Fibroblast of skin of left quadriceps (primary cell): ENCODE results near the gene ONECUT3.
"Not testable (repeated sequence)": the region's sequence is repeated elsewhere in the genome, so short reads cannot be mapped to it uniquely, and the experiment has no call there.

Source experiments
- DNase-seq, 2 experiments: peaks; one replicate each; pipeline ENCODE4 v3.0.0-alpha.2; 2013; ENCODE audit warnings: low read depth in 2 of 2

Gene ONECUT3

GRCh38 chr19:1752757-1753728, at the start of gene ONECUT3:
Gene ONECUT3 (plus strand): TSS chr19:1753506. CDS start chr19:1753663, 157 bp downstream.
- DNase-seq: no peak

GRCh38 chr19:1704339-1704738, 49.0 kb upstream of the ONECUT3 start:
- no peak for DNase-seq

- DNase-seq: no peak
Observed at GRCh38 chr19:1705367-1705766, 47.9 kb upstream of the ONECUT3 start.

GRCh38 chr19:1706646-1707045, 46.7 kb upstream of the ONECUT3 start:
- not testable (repeated sequence) for DNase-seq

GRCh38 chr19:1707240-1707639, 46.1 kb upstream of the ONECUT3 start:
- no peak for DNase-seq

- no peak for DNase-seq
Observed at GRCh38 chr19:1713170-1713569, 40.1 kb upstream of the ONECUT3 start.

GRCh38 chr19:1715540-1715939, 37.8 kb upstream of the ONECUT3 start:
- DNase-seq: no peak

GRCh38 chr19:1717200-1717969, 35.9 kb upstream of the ONECUT3 start:
- no peak for DNase-seq

- DNase-seq: no peak
Observed at GRCh38 chr19:1717970-1718264, 35.4 kb upstream of the ONECUT3 start.

- no peak for DNase-seq
Observed at GRCh38 chr19:1718420-1719291, 34.6 kb upstream of the ONECUT3 start.

GRCh38 chr19:1719519-1719918, 33.8 kb upstream of the ONECUT3 start:
- no peak for DNase-seq

- DNase-seq: no peak
Observed at GRCh38 chr19:1720237-1720636, 33.1 kb upstream of the ONECUT3 start.

- peak; percentile 21 to 29 for DNase-seq
Observed at GRCh38 chr19:1725100-1726064, 27.9 kb upstream of the ONECUT3 start.

- no peak for DNase-seq
Observed at GRCh38 chr19:1728816-1729567, 24.3 kb upstream of the ONECUT3 start.

- no peak for DNase-seq
Observed at GRCh38 chr19:1729568-1729925, 23.8 kb upstream of the ONECUT3 start.

- no peak for DNase-seq
Observed at GRCh38 chr19:1730157-1730556, 23.1 kb upstream of the ONECUT3 start.

GRCh38 chr19:1734321-1734966, 18.9 kb upstream of the ONECUT3 start:
- DNase-seq: no peak

- no peak for DNase-seq
Observed at GRCh38 chr19:1736280-1736679, 17.0 kb upstream of the ONECUT3 start.

- no peak for DNase-seq
Observed at GRCh38 chr19:1736927-1737326, 16.4 kb upstream of the ONECUT3 start.
